ENCODE results near the gene SLC8A1.

- TF ChIP-seq, protein P1, sequence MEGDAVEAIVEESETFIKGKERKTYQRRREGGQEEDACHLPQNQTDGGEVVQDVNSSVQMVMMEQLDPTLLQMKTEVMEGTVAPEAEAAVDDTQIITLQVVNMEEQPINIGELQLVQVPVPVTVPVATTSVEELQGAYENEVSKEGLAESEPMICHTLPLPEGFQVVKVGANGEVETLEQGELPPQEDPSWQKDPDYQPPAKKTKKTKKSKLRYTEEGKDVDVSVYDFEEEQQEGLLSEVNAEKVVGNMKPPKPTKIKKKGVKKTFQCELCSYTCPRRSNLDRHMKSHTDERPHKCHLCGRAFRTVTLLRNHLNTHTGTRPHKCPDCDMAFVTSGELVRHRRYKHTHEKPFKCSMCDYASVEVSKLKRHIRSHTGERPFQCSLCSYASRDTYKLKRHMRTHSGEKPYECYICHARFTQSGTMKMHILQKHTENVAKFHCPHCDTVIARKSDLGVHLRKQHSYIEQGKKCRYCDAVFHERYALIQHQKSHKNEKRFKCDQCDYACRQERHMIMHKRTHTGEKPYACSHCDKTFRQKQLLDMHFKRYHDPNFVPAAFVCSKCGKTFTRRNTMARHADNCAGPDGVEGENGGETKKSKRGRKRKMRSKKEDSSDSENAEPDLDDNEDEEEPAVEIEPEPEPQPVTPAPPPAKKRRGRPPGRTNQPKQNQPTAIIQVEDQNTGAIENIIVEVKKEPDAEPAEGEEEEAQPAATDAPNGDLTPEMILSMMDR (IDR thresholded peaks at IDR 0.05) = no peak
- TF ChIP-seq POLR2A (IDR thresholded peaks at IDR 0.05) = no peak
Observed at GRCh38 chr2:40243581-40244187, 208.2 kb downstream of the SLC8A1 start.

All from Peyer's patch (tissue), 4 donors.